HFFc6 (cell line): ENCODE measurements around the gene PCDH18. TPM values are rescaled to one million over a fixed set of nuclear protein-coding genes. Genes with fewer than 3 reads are reported as not detected.

Experiments
- DNase-seq: peaks from one replicate; pipeline ENCODE4 v3.0.0-alpha.2; 2018
- H3K27ac Mint-ChIP-seq: 2 replicates; pipeline ENCODE4 v1.8.0; 2020; ENCODE audit warnings: mild to moderate bottlenecking, mixed read lengths
- H3K27me3 Mint-ChIP-seq: 2 replicates; pipeline ENCODE4 v1.8.0; 2021; ENCODE audit warnings: mild to moderate bottlenecking, moderate library complexity, mixed read lengths; ENCODE audit not compliant: insufficient read depth
- H3K36me3 Mint-ChIP-seq: 2 replicates; pipeline ENCODE4 v1.8.0; 2021; ENCODE audit warnings: low read depth, mixed read lengths
- H3K4me1 Mint-ChIP-seq: 2 replicates; pipeline ENCODE4 v1.8.0; 2020; ENCODE audit warnings: low read depth, mixed read lengths
- H3K4me3 Mint-ChIP-seq: 2 replicates; pipeline ENCODE4 v1.8.0; 2020; ENCODE audit warnings: mild to moderate bottlenecking, moderate library complexity, mixed read lengths
- H3K9me3 Mint-ChIP-seq: 2 replicates; pipeline ENCODE4 v1.8.0; 2020; ENCODE audit warnings: mild to moderate bottlenecking, mixed read lengths
- total RNA-seq, 6 experiments: library from RNA; stranded (reverse); fragmentation: NEBNext Ultra II Directional; extraction: Animal tissue kit (Norgen Biotek cat#: 25700); gene quantifications; 2 replicates in 1 of 6; 3 replicates in 5 of 6; pipeline ENCODE4 v1.2.3, GENCODE V29; 2021
- TF ChIP-seq, protein P1 (sequence below): fragments of 200-600 bp; sonication (generic); IDR thresholded peaks from 2 replicates; pipeline ENCODE4 v1.5.0; 2021; ENCODE audit warnings: antibody characterized with exemption, mild to moderate bottlenecking

PCDH18 gene
- total RNA-seq, 6 experiments from 2014 or later, result 41.6 to 57.6 (median 53.9) TPM

DNA sequence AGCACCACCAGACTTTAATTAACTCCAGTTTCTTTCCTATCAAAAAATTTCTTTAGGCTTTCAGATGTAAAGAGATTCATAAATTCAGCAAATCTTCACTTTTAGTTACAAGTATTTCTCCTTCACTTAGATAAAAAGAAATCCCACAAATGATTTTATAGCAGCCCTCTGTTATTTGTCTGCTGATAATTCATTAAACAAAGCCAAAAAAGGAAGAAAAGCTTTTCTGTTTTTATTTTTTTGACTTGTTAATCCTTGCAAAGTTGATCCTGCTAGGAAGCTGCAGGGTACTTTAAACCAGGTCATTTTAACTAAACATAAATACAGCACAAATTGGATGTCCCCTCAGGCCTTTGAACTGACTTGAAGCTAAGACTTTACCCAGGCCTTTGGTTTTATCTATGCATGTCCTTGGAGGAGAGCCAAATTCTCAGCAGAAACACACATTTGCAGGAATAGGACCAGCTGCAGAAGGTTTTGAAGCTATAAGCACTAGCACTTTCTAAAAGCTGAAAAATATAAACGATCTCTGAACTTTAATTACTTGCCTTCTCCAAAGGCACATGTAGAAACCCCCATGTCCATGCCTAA, 57.5 kb downstream of the PCDH18 start:
- TF ChIP-seq, protein P1, sequence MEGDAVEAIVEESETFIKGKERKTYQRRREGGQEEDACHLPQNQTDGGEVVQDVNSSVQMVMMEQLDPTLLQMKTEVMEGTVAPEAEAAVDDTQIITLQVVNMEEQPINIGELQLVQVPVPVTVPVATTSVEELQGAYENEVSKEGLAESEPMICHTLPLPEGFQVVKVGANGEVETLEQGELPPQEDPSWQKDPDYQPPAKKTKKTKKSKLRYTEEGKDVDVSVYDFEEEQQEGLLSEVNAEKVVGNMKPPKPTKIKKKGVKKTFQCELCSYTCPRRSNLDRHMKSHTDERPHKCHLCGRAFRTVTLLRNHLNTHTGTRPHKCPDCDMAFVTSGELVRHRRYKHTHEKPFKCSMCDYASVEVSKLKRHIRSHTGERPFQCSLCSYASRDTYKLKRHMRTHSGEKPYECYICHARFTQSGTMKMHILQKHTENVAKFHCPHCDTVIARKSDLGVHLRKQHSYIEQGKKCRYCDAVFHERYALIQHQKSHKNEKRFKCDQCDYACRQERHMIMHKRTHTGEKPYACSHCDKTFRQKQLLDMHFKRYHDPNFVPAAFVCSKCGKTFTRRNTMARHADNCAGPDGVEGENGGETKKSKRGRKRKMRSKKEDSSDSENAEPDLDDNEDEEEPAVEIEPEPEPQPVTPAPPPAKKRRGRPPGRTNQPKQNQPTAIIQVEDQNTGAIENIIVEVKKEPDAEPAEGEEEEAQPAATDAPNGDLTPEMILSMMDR, result no peak
- Mint-ChIP-seq H3K36me3 (no peaks in the 10 kb centered on the region), H3K4me1 (peaks cover 20% of the 10 kb centered on the region), H3K27ac (no peak overlapping the region), H3K27me3 (peaks cover 5% of the 10 kb centered on the region), H3K4me3 (no peak overlapping the region), H3K9me3 (no peaks in the 10 kb centered on the region)
- no peak for DNase-seq

DNA sequence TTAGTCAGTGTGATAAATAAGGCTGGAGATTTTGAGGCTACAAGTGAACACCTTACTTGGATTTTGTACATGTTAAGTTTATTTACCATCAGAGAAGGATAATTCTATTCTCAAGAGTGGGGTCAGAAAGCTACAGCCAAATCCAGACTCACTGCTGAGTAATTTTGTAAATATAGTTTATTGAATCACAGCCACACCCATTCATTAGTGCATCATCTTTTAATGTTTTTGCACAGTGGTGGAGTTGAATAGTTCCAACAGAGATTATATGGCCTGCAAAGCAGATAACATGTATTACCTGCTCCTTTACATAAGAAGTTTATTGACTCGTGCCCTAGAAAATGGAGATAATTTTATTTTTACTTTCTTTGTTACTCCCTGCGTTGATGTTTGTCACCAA, 60.4 kb downstream of the PCDH18 start:
- Mint-ChIP-seq H3K4me1 (peaks cover 20% of the 10 kb centered on the region), H3K36me3 (no peaks in the 10 kb centered on the region), H3K27ac (no peak overlapping the region), H3K9me3 (no peaks in the 10 kb centered on the region), H3K27me3 (no peaks in the 10 kb centered on the region), H3K4me3 (no peak overlapping the region)
- peak; percentile 9 for DNase-seq
- TF ChIP-seq, protein P1, result no peak

DNA sequence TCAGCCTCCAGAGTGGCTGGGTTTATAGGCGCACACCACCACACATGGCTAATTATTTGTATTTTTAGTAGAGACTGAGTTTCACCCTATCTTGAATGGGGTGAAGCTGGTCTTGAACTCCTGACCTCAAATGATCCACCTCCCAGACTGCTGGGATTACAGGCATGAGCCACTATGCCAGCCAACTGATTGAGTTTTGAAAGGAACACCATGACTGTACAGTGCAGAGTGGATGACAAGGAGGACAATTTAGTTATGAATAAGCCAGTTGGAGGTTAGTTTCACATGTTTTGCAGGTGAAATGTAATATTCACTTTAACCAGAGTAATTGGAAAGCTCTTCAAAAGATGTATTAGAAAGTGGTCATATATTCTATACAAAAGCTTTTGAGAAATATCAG, 60.8 kb downstream of the PCDH18 start:
- no peaks in the 10 kb centered on the region for H3K27me3 Mint-ChIP-seq
- DNase-seq, result no peak
- no peaks in the 10 kb centered on the region for H3K36me3 Mint-ChIP-seq
- H3K27ac Mint-ChIP-seq, result no peak overlapping the region
- no peaks in the 10 kb centered on the region for H3K9me3 Mint-ChIP-seq
- TF ChIP-seq, protein P1, result no peak
- peaks cover 20% of the 10 kb centered on the region for H3K4me1 Mint-ChIP-seq
- no peak overlapping the region for H3K4me3 Mint-ChIP-seq

DNA sequence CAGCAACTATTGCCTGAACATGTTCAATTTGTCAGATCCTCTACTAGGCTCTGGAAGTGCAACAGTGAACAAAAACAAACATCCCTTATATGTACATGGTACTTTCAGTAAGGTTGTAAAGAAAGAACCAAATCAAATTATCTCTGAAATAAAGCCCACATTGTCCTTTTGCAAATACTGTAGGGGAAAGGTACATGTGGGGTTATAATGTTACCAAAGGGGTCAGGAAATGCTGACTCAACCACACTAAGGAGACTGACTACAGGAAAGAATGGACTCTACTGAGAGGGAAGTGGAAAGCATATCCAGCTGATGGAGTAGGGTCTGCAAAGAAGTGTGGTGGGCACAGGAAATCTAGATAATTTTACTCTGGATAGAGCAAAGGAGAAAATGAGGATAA, 61.5 kb downstream of the PCDH18 start:
- H3K27me3 Mint-ChIP-seq, result no peaks in the 10 kb centered on the region
- H3K4me3 Mint-ChIP-seq, result no peak overlapping the region
- peaks cover 20% of the 10 kb centered on the region for H3K4me1 Mint-ChIP-seq
- no peaks in the 10 kb centered on the region for H3K9me3 Mint-ChIP-seq
- no peak for DNase-seq
- H3K36me3 Mint-ChIP-seq, result no peaks in the 10 kb centered on the region
- TF ChIP-seq, protein P1, result no peak
- H3K27ac Mint-ChIP-seq, result no peak overlapping the region
